Stimulated activated CD8-positive, alpha-beta memory T cell treated with anti-CD3 and anti-CD28 coated beads, Interleukin-15, amount 100 ng/mL, for 48 hours (primary cell): ENCODE results near the gene ARHGAP22.

Experiments
- DNase-seq, 2 donors: peaks; one replicate each; pipeline ENCODE4 v3.0.0-alpha.2; 2020; ENCODE audit warnings: low read depth in 2 of 2

ARHGAP22 gene

DNA sequence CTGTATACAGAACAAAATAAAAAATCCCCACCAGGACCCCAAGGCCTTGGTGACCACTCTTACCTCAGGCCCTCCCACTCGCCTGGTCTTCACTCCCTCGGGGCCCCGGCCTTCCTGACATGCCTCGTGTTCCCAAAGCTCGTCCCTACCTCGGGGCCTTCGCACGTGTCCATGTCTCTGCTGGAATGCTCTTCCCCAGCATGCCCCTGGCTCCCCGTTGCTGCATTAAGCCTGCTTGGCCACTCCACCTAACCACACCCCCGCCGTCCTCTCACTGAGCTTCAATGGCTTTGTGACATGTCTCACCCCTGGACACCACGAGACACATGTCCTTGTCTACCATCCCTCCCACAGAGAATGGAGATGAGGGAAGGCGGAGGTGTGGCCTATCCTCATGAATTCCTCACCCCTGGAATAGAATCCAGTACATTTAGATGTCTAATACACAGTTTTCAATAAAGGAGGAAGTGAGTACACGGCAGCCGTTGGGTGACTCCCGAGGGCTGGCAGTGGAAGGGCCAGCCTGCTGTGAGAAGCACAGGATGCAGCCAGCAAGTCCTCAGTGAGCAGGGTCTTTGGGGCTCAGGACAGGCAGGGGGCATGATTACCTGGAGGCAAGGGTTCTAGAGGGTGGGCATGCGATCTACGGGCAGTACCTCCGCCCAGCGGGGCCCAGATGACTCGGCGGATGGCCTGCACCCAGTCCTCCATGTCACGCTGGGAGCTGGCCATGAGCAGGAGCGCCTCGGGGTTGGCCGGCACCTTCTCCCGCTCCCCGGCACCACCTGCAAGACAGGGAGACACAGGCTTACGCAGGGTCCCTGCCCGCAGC lies 125.7 kb downstream of the ARHGAP22 start:
- DNase-seq = no peak

DNA sequence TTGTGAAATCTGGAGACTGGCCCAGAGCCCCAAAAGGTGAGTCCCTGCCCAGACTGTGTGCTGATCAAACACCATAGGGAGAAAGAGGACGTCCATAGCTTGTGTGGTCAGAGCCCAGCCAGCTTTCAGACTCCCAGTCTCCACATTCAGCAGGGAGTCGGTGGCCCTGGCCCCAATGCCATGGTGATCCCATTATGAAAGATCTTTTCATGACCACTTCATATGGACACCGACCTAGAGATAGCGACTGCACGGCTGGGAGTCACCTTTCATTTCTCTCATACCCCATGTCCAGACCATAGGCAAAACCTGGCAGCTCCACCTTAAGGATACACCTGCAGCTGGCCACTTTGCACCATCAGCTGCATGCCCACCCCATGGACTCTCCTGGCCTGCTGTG lies 126.4 kb downstream of the ARHGAP22 start:
- no peak for DNase-seq

DNA sequence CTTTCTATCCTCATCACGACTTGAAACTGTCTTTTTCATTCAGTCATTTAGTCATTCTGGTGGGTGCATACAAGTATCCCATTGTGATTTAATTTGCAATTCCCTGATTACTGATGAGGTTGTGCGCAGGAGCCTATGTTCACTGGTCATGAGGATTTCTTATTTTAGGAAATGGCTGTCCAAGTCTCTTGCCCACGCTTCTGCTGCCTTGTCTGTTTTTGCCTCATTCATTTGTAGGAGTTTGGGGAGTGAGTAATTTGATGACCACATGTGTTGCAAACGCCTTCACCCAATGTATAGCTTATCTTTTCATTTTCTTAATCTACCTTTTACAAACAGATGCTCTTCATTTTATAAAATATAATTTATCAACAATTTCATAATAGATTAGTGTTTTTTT lies 127.3 kb downstream of the ARHGAP22 start:
- DNase-seq = no peak

DNA sequence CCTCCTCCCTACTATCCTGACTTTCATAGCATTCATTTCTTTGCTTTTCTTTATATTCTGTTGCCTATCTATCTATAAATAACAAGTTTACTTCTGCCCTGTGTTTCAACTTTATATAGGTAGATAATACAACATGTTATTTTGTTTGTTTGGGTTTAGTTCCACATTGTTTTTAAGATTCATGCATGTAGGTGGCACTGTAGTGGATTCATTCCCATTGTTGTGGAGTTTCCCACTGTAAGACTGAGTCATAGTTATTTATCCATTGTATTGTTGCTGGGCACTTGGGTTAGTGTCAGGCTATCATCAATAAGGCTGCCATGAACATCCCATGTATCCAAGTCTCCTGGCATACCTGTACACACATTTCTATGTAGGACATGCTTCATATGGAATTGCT lies 127.7 kb downstream of the ARHGAP22 start:
- DNase-seq = no peak

DNA sequence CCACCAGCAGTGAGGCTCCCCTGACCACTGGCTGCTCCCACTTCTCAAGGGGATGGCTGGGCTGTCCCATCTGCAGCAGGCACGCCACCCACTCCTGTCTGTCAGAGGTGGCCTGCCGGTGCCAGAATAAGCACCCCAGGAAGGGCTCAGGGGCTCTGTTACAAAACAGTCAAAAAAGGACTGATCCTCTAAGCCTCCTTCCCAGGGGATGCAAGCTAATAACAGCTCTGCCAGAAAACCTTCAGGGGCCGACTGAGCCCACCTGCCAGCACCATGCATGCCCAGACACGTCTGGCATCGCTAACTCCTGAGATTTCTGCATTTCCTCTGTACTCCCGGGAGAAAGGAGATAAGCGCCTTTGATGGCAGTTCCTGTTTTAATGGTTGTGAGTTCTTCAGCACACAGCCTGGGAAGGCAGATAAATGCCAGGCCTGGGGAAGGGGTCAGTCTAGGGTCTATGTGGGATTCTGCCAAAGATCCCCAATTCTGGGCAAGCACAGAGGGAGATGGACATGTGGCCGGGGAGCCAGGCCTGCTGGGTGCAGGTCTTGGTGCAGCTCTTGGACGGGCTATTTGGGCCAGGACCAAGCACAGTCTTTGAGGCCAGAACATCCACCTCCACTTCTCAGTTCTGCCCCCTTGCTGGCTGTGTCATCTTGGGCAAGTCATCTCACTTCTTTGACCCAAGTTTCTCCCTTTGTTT lies 128.4 kb downstream of the ARHGAP22 start:
- DNase-seq = no peak

DNA sequence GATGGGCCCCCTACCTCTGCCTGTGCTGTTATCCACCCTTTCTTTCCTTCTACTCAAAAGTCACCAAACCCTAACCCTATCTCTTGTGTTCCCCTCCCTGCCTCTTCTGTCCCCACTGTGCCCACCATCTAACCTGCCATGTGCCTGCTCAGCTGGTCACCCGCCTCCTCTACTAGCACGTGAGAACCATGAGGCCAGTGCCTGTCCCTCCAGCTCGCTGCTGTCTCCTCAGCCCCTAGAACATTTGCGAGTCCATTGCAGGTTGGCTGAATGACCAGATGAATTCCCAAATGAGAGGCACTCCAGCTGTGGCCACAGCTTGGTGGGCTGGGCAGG lies 129.0 kb downstream of the ARHGAP22 start:
- DNase-seq = no peak

DNA sequence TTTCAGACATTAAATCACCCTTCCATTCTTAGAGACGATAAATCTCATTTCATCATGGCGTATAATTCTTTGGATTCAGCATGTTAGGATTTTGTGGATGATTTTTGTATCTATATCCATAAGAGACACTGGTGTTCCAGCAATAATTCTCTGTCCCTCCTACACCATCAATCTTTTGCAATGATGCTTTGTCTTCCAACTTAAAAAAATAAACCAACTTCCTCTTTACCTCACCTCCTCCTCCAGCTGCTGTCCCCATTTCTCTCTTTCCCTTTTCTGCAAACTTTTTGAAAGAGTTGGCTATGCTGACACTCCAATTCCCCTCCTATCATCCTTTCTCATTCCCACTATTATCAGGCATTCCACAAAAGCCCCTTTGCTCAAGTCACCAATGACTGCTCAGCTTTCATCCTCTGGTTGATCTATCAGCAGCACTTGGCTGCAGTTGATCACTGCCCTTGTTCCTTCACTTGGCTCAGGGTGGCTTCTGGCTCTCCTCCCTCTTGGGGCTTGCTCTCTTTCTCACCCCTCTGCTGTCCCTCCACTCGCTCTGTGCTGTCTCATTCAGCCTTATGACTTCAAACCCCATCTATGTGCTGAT lies 130.0 kb downstream of the ARHGAP22 start:
- DNase-seq = no peak

DNA sequence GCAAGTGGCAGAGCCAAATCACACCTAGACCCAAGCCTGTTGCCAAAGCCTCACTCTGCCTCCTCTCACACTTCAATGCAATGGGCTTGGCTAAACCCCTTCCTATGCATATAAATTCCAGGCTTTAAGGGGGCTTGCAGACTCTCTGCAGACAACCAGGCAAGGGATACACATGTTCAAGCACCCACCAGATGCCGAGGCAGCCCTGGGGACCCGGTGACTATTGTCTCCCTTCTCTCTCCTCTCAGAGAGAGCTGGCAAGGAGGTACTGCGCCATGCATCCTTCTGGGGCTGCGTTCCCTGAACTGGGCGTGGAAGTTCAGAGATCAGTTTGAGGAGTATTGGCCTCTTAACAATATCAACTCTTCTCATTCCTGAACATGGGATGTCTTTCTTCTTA lies 131.2 kb downstream of the ARHGAP22 start:
- no peak for DNase-seq

DNA sequence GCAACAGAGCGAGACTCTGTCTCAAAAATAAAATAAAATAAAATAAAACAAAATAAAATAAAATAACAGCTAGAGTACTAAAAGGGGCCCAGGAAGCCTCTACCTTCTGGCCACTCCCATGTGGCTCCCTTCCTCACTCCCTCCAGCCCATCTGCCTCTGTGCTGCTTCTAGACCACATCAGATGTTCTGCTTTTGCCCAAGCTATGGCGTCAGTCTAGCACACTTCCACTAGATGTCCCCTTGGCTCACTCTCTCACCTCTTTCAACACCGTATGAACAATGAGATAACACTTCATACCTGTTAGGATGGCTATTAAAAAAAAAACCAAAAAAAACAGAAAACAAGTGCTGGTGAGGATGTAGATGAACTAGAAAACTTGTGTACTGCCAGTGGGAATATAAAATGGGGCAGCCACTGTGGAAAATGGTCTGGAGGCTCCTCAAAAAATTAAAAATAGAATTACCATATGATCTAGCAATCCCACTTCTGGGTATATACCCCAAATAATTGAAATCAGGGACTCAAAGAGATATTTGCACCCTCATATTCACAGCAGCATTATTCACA lies 132.3 kb downstream of the ARHGAP22 start:
- DNase-seq = no peak

DNA sequence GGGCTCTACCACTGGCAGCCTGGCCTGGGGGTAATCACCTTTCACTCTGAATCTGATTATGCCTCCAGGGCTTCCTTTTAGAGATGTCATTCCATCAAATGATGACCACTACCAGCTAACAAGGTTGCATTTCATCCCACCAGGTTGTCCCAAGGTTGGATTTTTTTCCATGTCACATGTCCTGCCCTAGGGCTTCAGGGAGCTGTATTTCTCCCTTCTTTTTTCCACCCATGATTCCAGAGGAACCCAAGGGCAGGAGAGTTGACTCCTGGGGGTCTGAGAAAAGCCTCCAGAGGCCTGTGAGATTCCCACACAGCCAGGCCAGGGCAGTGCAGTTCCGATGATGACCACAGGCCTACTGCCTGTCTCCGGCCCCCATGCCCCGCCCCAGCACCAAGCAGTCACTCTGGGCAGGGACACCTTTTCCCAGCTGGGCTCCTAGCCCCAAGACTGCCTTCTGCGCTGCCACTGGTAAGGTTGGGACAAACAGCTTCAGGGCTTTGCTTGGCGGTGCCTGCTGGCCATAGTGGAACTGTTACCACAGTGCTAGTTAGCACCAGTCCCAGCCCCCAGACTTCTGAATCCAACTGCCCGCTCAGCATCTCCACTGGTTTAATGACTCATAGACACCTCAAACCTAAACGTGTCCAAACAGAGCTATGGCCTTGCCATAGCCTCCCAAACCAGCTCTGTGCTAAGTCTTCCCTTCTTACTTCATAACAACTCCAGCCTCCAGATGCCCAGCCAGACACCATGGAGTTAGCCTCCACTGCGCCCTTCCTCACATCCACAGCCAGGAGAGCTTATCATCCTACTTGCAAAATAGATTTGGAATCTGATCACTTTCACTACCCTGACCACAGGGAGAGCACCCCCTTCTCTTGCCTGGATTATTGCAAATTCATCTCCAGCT lies 133.7 kb downstream of the ARHGAP22 start:
- no peak for DNase-seq

DNA sequence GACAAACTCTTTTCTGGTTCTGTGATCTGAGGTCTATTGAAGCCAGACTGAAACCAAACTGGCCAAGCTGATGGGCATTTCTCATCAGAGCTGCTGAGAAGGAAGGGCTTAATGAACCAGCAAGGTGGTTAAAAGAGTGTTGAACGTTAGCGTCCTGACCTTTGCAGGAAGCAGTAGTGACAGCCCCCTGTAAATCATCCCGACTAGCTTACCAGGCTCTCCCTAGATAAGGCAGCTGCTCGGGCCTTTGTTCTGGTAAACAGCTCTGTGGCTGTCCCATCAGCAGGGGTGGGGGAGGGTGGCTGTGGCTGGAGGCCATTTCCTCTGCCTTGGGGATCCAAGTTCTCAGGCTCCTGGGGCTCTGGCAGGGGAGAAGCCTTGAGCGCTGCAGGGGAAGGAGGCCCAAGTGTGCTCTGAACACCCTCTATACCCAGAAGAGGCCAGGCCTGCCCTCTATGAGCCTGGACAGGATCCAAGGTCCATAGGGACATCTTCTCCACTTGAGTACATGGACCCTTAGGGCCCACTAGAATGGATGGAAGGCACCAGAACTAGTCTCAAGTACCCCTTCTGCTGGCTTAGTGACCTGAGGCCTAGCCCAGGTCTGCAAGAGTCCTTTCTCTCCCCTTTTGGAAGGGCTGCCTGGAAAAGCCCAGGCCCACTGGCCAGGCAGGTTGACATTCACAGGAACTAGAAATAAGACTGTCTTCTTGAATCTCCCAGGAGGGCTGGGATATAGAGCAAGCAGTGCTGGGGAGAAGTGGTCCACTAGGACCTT lies 134.6 kb downstream of the ARHGAP22 start:
- DNase-seq = no peak

DNA sequence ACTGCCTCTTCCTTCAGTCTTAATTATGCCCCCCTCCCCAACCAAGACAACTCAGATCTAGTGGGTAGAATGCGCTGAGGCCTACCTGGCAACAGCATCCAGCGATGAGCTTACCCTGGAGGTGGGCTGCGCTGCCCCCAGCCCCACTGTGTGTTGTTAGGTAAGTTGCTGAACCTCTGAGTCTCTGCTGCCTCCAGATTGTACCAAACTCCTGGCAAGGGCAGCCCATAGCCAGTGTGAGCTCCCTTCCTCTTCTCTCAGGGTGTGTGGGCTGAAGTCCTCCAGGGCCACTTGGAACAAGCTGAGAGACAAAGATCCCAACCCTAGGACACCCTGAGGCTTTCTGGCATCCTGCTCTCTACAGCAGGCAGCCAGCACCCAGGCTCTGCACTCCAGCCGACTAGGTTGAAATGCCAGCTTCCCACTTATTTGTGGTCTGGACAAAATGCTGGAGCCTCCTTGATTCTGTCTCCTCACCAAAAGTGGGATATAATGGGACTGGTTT lies 135.3 kb downstream of the ARHGAP22 start:
- DNase-seq = no peak

DNA sequence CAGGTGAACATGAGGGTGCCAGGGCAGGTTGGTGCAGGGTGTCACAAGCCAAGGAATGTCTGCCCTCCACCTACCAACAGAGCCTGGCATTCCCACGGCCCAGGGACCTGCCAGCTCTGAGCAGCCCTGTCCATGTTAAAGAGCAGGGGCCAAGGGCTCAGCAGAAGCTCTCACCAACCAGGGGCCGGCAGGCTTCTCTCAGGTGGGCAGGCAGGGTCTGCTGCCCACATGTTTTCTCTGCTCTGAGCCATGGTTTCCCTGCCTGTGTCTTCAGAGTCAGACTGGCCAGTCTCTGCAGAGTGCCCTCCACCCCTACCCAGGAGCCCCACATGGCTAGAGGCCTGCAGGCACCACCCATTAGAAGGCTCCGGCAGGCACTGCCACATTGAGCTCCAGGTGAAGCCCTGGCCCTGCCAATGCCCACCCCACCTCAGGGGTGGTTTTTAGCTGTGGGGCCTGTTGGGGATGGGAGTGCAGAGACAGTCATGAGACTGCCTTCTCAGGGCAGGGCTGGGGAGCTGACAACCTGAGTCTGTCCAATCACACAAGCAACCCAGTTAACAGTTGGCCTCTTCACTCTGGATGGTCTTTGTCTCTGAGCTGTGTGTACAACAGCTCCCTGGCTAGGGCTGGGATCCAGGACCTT lies 135.9 kb downstream of the ARHGAP22 start:
- no peak for DNase-seq

DNA sequence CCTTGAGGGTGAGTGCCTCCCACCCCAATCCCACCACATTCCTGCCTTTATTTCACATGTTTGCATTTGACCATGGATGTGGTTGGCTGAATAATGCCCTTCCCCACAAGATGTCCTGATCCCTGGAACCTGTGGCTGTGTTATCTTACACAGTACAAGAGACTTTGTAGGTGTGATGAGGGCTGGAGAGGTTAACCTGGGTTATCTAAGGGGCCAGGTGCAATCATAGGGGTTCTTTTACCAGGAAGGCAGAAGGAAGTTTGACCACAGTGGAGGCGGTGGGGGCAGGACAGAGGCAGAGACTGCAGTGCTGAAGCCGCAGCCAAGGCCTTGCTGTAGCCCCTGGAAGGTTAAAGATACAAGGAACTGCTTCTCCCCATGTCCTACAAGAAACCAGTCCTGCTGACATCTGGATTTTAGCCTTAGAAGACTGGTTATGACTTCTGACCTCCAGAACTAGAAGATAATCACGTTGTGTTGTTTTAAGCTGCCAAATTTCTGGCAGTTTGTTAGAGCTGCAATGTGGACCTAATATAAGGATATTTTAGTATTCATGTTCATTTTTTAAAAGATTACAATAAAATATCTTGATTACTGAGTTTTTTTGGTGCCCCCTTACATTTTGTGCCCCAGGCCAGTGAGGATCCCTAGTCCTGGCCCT lies 136.6 kb downstream of the ARHGAP22 start:
- no peak for DNase-seq

DNA sequence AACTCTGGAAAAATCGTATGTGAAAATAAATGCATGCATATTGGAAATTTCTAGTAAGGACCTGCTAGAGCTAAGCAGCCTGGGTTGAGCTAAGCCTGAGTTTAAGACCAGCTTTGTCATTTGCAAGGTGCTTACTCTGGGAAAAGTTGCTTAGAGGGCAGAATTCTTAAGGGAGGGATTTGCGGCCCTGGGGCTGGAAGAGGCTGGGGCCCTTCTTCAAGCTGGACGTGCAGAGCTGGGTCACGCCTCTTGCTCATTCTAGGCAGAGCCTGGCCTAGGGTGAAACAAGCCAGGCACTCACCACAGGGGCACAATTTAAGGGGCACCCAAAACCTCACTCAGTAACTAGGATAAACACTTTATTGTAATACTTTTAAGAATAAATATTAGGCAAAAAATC lies 137.2 kb downstream of the ARHGAP22 start:
- DNase-seq = no peak

DNA sequence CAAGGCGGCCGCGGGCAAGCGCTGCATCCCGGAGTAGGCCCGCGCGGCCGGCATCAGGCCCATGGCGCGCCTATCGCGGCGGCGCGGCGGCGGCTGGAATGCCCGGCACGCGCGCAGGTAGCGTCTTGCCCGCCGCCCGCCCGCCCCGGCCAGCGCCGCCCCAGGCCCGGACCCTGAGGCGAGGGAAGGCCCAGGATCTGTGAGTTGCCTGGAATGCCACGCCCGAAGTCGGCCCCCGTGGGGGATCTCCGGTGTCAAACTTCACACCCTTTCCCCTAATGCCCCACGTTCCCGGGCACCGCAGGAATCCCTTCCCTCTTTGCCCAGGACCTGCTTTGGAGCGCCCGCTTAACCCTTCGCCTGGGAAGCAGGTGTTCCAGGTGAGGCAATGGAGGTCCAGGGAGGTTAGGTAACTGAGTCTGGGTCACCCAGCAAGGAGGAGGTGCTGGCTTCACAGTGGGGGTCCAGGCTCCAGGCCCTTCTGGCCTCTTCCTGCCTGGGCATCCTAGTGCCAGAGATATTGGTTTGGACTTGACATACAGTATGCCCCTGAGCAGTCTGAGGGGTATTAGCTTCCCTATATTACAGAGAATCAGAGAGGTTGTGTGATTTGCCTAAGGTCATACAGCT lies 138.1 kb downstream of the ARHGAP22 start:
- DNase-seq = no peak

DNA sequence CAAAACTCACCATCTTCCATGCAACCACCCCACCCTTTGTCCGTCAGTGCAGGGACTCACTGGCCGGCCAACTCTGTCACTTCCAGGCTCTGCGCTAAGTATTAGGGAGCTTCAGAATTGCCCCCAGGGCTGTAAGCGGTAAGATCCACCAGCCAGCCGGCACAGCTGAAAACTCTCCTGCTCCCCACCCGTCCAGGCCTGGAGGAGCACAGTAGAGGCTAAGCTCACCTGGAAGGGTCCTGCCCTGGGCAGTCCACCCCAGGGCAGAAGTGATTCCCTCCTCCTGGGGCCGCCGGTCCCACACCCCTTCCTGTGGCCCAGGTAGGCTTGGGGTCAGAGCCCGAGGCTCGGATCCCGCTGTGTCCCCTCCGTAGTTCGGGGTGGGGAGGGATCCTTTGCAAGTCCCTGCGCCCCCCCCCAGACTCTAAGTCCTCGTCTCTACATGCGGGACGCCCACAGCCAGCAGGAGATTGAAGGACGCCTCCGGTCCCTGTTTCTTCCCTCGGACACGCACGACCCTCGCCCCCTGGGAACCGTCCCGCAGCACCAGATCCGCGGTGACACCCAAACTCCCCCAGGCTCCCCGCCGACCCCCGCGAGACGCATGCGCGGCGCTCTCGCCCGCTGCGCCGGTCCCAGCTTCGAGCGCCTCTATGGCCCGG lies 138.9 kb downstream of the ARHGAP22 start:
- DNase-seq = no peak

DNA sequence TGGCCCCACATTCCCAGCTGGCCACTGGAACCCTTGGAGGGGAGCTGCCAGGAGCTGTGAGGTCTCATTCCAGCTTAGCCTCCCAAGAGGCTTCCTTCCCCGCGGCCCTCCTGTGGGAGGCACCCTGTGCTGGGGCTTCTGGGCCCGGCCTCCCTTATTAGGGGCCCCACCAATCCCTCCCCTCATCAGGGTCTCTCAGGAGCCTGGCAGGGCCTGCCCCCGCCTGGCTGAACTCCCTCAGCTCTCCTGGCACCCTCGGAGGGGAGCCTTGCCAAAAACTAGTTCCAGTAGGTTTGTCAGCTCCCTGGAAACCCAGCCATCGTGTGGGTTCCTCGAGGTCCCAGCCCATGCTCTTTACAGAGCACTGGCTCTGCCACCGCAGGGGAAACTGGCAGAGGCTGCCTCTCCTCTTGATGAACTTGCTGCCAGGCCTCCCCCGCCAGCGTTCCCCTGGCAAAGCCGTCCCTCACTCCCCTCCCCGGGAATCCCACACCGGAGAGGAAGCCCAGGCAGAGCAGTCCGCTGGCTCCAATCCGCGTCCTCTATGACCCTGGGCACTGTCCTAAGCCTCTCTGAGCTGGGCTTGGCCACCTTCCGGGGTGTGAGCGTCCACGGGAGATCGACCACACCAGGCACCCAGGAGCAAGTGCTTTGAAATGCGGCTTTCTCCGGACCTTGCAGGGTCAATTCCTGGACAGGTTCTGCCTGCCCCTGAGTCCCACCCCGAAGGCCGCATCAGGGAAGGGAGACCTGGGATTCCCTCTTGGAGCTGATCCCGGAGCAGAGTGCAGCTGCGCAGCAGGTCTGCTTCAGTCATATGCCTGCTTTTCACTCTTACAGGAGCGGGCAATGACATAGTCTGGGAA lies 139.8 kb downstream of the ARHGAP22 start:
- DNase-seq = no peak
